Suprapubic skin (tissue), 4 donors: ENCODE results near the gene PRKCZ. TPM values are rescaled to one million over a fixed set of nuclear protein-coding genes. Genes with fewer than 3 reads are reported as not detected.

Source experiments
- DNase-seq, 2 donors: peaks; one replicate each; pipeline ENCODE4 v3.0.0-alpha.2; 2019; ENCODE audit warnings: low spot score in 2 of 2
- H3K27ac ChIP-seq: fragments of 200-600 bp; sonication (generic); one replicate; pipeline ENCODE4 v1.5.1; 2019
- H3K27me3 ChIP-seq: fragments of 200-600 bp; sonication (generic); one replicate; pipeline ENCODE4 v1.5.1; 2019
- H3K36me3 ChIP-seq: fragments of 200-600 bp; sonication (generic); one replicate; pipeline ENCODE4 v1.5.1; 2019
- H3K4me1 ChIP-seq: fragments of 200-600 bp; sonication (generic); one replicate; pipeline ENCODE4 v1.5.1; 2019
- H3K4me3 ChIP-seq: fragments of 200-600 bp; sonication (generic); one replicate; pipeline ENCODE4 v1.5.1; 2019; ENCODE audit warnings: mild to moderate bottlenecking
- H3K9me3 ChIP-seq: fragments of 200-600 bp; sonication (generic); one replicate; pipeline ENCODE4 v1.5.1; 2019
- EP300 ChIP-seq: sonication (generic); formaldehyde crosslinking; IDR thresholded peaks from one replicate; pipeline ENCODE4 v1.6.1; 2017; ENCODE audit warnings: antibody characterized with exemption
- POLR2A ChIP-seq, 2 donors: fragments of 450-650 bp; IDR thresholded peaks; one replicate each; pipeline ENCODE4 v1.6.1; 2017; ENCODE audit warnings: antibody characterized with exemption in 2 of 2, mild to moderate bottlenecking in 2 of 2, moderate library complexity in 2 of 2
- POLR2AphosphoS5 ChIP-seq, 3 donors: sonication (generic); formaldehyde crosslinking; IDR thresholded peaks; one replicate each; pipeline ENCODE4 v1.6.1; 2017; ENCODE audit warnings: antibody characterized with exemption in 3 of 3
- WGBS: methylation state at CpG from one replicate; pipeline ENCODE4 v1.1.5; 2018; 5-methylcytosine and 5-hydroxymethylcytosine counted together
- total RNA-seq, 4 donors: library from RNA; depleted of rRNA; stranded (reverse); fragments of >200 nt; gene quantifications; one replicate each; pipeline ENCODE4 v1.1.0, GENCODE V29; 2016
- TF ChIP-seq, protein P1 (sequence below), 2 donors: fragments of 200-600 bp in 1 of 2; fragments of 450-650 bp in 1 of 2; sonication (generic) in 1 of 2; IDR thresholded peaks; one replicate each; pipeline ENCODE4 v1.5.1; 2016 to 2019; ENCODE audit warnings: antibody characterized with exemption in 2 of 2, mild to moderate bottlenecking in 1 of 2, moderate library complexity in 1 of 2

Gene PRKCZ
- total RNA-seq, 4 donors from 2014 or later, result 21.7 to 31.5 (median 25.4) TPM

DNA sequence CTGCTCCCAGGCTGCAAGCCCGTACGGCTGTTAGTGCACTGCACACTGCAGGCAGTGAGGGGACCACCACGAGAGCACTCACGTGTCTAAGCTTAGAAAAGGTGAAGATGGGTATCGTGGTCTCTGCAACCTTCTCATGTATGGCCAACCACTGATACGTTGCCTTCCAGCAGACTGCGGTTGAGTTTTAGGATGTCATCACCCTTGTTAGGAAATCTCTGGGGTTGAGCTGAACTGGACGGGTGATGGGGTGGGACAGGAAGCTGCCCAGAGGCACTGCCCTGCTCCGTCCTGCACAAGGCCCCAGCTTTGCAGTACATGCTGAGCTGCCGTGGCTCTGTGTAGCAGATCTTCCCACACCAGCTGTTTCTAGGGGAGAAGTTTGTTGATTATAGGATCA is 101.0 kb downstream of the PRKCZ start:
- Histone ChIP-seq H3K36me3 (peaks cover 21% of the 10 kb centered on the region), H3K4me3 (no peak overlapping the region), H3K27me3 (no peaks in the 10 kb centered on the region), H3K27ac (no peak overlapping the region), H3K9me3 (no peaks in the 10 kb centered on the region), H3K4me1 (peaks cover 3% of the 10 kb centered on the region)
- WGBS, result 77% methylated on average over 9 of the region's 10 CpGs
- TF ChIP-seq, protein P1, sequence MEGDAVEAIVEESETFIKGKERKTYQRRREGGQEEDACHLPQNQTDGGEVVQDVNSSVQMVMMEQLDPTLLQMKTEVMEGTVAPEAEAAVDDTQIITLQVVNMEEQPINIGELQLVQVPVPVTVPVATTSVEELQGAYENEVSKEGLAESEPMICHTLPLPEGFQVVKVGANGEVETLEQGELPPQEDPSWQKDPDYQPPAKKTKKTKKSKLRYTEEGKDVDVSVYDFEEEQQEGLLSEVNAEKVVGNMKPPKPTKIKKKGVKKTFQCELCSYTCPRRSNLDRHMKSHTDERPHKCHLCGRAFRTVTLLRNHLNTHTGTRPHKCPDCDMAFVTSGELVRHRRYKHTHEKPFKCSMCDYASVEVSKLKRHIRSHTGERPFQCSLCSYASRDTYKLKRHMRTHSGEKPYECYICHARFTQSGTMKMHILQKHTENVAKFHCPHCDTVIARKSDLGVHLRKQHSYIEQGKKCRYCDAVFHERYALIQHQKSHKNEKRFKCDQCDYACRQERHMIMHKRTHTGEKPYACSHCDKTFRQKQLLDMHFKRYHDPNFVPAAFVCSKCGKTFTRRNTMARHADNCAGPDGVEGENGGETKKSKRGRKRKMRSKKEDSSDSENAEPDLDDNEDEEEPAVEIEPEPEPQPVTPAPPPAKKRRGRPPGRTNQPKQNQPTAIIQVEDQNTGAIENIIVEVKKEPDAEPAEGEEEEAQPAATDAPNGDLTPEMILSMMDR (IDR thresholded peaks at IDR 0.05), result no peak
- TF ChIP-seq POLR2AphosphoS5 (IDR thresholded peaks at IDR 0.05) (no peak), EP300 (no peak), POLR2A (IDR thresholded peaks at IDR 0.05) (no peak)
- no peak for DNase-seq

DNA sequence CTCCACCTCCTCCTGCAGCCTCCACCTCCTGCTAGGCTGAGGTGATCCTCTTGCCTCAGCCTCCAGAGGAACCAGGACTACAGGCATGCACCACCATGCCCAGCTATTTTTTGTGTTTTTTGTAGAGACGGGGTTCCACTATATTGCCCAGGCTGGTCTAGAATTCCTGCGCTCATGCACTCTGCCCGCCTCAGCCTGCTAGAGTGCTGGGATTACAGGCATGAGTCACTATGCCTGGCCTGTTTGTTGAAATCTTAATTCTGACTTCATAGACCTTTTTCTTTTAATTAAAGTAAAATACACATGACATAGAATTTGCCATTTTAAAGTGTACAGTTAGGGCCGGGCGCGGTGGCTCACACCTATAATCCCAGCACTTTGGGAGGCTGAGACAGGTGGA is 101.7 kb downstream of the PRKCZ start:
- Histone ChIP-seq H3K9me3 (no peaks in the 10 kb centered on the region), H3K27me3 (no peaks in the 10 kb centered on the region), H3K27ac (no peak overlapping the region), H3K4me1 (peaks cover 3% of the 10 kb centered on the region), H3K36me3 (peaks cover 19% of the 10 kb centered on the region), H3K4me3 (no peak overlapping the region)
- TF ChIP-seq, protein P1 (IDR thresholded peaks at IDR 0.05), result no peak
- TF ChIP-seq POLR2AphosphoS5 (IDR thresholded peaks at IDR 0.05), result no peak
- TF ChIP-seq POLR2A (IDR thresholded peaks at IDR 0.05), result no peak
- TF ChIP-seq EP300, result no peak
- DNase-seq, result no peak
- WGBS, result 83% methylated on average over 6 of the region's 6 CpGs

DNA sequence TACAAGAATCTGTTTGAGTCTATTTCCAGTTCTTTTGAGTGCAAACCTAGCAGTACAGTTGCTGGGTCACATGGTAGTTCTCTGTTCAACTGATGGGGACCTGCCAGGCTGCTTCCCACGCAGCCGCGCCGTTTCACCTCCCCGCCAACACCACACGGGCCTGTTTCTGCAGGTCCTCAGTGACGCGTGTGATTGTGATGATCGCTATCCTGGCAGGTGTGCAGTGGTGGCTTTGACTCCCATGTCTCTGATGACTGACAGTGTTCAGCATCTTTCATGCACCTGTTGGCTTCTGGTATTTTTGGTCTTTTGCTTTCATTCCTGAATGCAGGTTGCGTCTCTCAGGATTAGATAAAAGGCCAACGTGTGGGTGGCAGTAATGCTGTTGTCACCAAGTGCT is 102.7 kb downstream of the PRKCZ start:
- peaks cover 22% of the 10 kb centered on the region for H3K36me3 ChIP-seq
- TF ChIP-seq EP300, result no peak
- no peak for TF ChIP-seq POLR2A (IDR thresholded peaks at IDR 0.05)
- TF ChIP-seq, protein P1 (IDR thresholded peaks at IDR 0.05), result no peak
- TF ChIP-seq POLR2AphosphoS5 (IDR thresholded peaks at IDR 0.05), result no peak
- no peak overlapping the region for H3K4me3 ChIP-seq
- 66% methylated on average over 11 of the region's 11 CpGs for WGBS
- no peaks in the 10 kb centered on the region for H3K27me3 ChIP-seq
- no peak overlapping the region for H3K27ac ChIP-seq
- peaks cover 3% of the 10 kb centered on the region for H3K4me1 ChIP-seq
- no peak for DNase-seq
- no peaks in the 10 kb centered on the region for H3K9me3 ChIP-seq

DNA sequence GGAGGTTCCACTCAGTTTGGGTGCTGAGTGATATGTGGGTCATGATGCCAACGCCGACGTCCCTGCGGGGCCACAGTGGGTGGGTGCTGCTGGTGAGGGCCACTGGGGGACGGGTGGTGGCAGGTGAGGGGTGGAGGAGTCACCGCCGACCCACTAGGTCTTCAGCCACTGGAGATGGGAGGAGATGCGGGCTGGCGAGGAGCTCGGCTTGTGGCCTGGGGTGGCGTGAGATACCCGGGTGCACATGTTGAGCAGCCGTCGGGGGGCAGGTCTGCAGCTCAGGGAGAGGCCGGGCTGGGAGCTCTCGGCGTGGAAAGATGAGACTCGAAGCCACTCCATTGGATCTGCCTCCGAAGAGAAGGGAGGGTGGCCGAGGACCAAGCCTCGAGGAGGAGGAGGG is 103.8 kb downstream of the PRKCZ start:
- H3K27me3 ChIP-seq, result no peaks in the 10 kb centered on the region
- TF ChIP-seq EP300 (no peak), POLR2A (IDR thresholded peaks at IDR 0.05) (no peak), POLR2AphosphoS5 (IDR thresholded peaks at IDR 0.05) (no peak)
- H3K9me3 ChIP-seq, result no peaks in the 10 kb centered on the region
- DNase-seq, result no peak
- peaks cover 25% of the 10 kb centered on the region for H3K36me3 ChIP-seq
- H3K27ac ChIP-seq, result no peak overlapping the region
- peaks cover 3% of the 10 kb centered on the region for H3K4me1 ChIP-seq
- WGBS, result 91% methylated on average over 20 of the region's 21 CpGs
- no peak overlapping the region for H3K4me3 ChIP-seq

DNA sequence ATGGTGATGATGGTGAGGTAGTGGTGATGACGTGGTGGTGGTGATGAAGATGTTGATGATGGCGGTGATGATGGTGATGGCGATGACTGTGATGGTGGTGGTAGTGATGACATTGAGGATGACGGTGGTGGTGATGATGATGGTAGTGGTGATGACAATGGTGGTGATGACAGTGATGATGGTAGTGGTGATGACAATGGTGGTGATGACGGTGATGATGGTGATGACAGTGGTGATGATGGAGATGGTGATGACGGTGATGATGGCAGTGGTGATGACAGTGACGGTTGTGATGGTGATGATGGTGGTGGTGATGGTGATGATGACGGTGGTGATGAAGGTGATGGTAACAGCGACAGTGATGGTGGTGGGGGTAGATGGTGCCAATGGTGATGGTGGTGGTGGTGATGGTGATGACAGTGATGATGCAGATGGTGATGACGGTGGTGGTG is 105.0 kb downstream of the PRKCZ start:
- no peak for TF ChIP-seq POLR2A (IDR thresholded peaks at IDR 0.05)
- TF ChIP-seq EP300, result no peak
- TF ChIP-seq POLR2AphosphoS5 (IDR thresholded peaks at IDR 0.05), result no peak
- TF ChIP-seq, protein P1 (IDR thresholded peaks at IDR 0.05), result no peak
- no peak overlapping the region for H3K4me3 ChIP-seq
- 97% methylated on average over 10 of the region's 10 CpGs for WGBS
- no peak overlapping the region for H3K27ac ChIP-seq
- peaks cover 26% of the 10 kb centered on the region for H3K36me3 ChIP-seq
- no peaks in the 10 kb centered on the region for H3K9me3 ChIP-seq
- DNase-seq, result no peak
- no peaks in the 10 kb centered on the region for H3K27me3 ChIP-seq
- peaks cover 3% of the 10 kb centered on the region for H3K4me1 ChIP-seq

DNA sequence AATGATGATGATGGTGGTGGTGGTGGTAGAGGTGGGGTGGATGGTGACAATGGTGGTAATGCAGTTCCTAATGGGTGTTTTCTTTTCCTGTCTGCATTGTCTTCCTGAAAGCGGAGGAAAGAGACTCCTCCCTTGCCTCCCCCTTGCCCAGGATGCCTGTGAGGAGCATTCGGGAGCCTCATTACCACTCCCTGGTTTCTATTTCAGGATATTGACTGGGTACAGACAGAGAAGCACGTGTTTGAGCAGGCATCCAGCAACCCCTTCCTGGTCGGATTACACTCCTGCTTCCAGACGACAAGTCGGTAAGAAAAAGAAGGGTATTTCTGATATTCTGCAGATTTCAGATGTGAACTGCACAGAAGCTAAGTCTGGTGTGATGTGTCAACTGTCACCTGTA is 105.6 kb downstream of the PRKCZ start:
- Histone ChIP-seq H3K9me3 (no peaks in the 10 kb centered on the region), H3K27ac (no peak overlapping the region), H3K4me3 (no peak overlapping the region), H3K27me3 (no peaks in the 10 kb centered on the region), H3K36me3 (peaks cover 22% of the 10 kb centered on the region), H3K4me1 (peaks cover 3% of the 10 kb centered on the region)
- TF ChIP-seq EP300 (no peak), POLR2AphosphoS5 (IDR thresholded peaks at IDR 0.05) (no peak)
- TF ChIP-seq, protein P1 (IDR thresholded peaks at IDR 0.05), result no peak
- WGBS, result 81% methylated on average over 6 of the region's 6 CpGs
- DNase-seq, result no peak
